Loucy (cell line): ENCODE data around the gene TP53TG5.

Source experiments
- H2AFZ ChIP-seq: fragments of 200-600 bp; sonication (generic); 2 replicates; pipeline ENCODE4 v1.6.0; 2016; ENCODE audit warnings: antibody characterized with exemption, mild to moderate bottlenecking, low read length, moderate library complexity
- H3F3A ChIP-seq: fragments of 200-600 bp; 2 replicates; pipeline ENCODE4 v1.6.0; 2016; ENCODE audit warnings: antibody characterized with exemption, low read depth, mild to moderate bottlenecking
- H3K27me3 ChIP-seq: fragments of 200-600 bp; sonication (generic); 2 replicates; pipeline ENCODE4 v1.6.1; 2014; ENCODE audit warnings: low read length, mild to moderate bottlenecking; ENCODE audit not compliant: insufficient read depth, poor library complexity, severe bottlenecking
- H3K36me3 ChIP-seq: fragments of 200-600 bp; sonication (generic); 2 replicates; pipeline ENCODE4 v1.6.1; 2016; ENCODE audit warnings: low read length; ENCODE audit not compliant: insufficient read depth
- H3K4me1 ChIP-seq: fragments of 200-600 bp; sonication (generic); 2 replicates; pipeline ENCODE4 v1.5.1; 2014; ENCODE audit warnings: low read length, mild to moderate bottlenecking; ENCODE audit not compliant: insufficient read depth, poor library complexity, severe bottlenecking
- H3K4me2 ChIP-seq: fragments of 200-600 bp; sonication (generic); 2 replicates; pipeline ENCODE4 v1.6.0; 2014; ENCODE audit warnings: antibody characterized with exemption, low read length, low read depth, mild to moderate bottlenecking; ENCODE audit not compliant: poor library complexity, severe bottlenecking
- H3K4me3 ChIP-seq: fragments of 200-600 bp; sonication (generic); 2 replicates; pipeline ENCODE4 v1.5.1; 2014; ENCODE audit warnings: low read length, mild to moderate bottlenecking, mixed read lengths; ENCODE audit not compliant: poor library complexity, severe bottlenecking
- H3K79me2 ChIP-seq: fragments of 200-600 bp; sonication (generic); 2 replicates; pipeline ENCODE4 v1.6.1; 2014; ENCODE audit warnings: low read length; ENCODE audit not compliant: insufficient read depth
- H3K9ac ChIP-seq: fragments of 200-600 bp; sonication (generic); 2 replicates; pipeline ENCODE4 v1.6.0; 2014; ENCODE audit warnings: mild to moderate bottlenecking, low read depth, low read length, moderate library complexity; ENCODE audit not compliant: poor library complexity, severe bottlenecking
- H3K9me2 ChIP-seq: fragments of 200-600 bp; sonication (generic); replicated peaks from 2 replicates; pipeline ENCODE4 v1.6.1; 2016; ENCODE audit warnings: low read depth, low read length, mixed read lengths
- H3K9me3 ChIP-seq: fragments of 200-600 bp; sonication (generic); 2 replicates; pipeline ENCODE4 v1.6.1; 2014; ENCODE audit warnings: mild to moderate bottlenecking, antibody characterized with exemption, low read length, low read depth; ENCODE audit not compliant: insufficient read depth
- H4K20me1 ChIP-seq: fragments of 200-600 bp; sonication (generic); 2 replicates; pipeline ENCODE4 v1.6.0; 2014; ENCODE audit warnings: antibody characterized with exemption, low read length, mild to moderate bottlenecking; ENCODE audit not compliant: insufficient read depth, poor library complexity, severe bottlenecking
- EZH2phosphoT487 ChIP-seq: fragments of 200-600 bp; IDR thresholded peaks from 2 replicates; pipeline ENCODE4 v1.6.1; 2018; ENCODE audit warnings: antibody characterized with exemption, mild to moderate bottlenecking, moderate library complexity, borderline replicate concordance
- TF ChIP-seq, protein P1 (sequence below): fragments of 200-600 bp; sonication (generic); conservative IDR thresholded peaks from 2 replicates; pipeline ENCODE4 v1.5.1; 2014; ENCODE audit warnings: mild to moderate bottlenecking, antibody characterized with exemption, low read length

Gene TP53TG5

DNA sequence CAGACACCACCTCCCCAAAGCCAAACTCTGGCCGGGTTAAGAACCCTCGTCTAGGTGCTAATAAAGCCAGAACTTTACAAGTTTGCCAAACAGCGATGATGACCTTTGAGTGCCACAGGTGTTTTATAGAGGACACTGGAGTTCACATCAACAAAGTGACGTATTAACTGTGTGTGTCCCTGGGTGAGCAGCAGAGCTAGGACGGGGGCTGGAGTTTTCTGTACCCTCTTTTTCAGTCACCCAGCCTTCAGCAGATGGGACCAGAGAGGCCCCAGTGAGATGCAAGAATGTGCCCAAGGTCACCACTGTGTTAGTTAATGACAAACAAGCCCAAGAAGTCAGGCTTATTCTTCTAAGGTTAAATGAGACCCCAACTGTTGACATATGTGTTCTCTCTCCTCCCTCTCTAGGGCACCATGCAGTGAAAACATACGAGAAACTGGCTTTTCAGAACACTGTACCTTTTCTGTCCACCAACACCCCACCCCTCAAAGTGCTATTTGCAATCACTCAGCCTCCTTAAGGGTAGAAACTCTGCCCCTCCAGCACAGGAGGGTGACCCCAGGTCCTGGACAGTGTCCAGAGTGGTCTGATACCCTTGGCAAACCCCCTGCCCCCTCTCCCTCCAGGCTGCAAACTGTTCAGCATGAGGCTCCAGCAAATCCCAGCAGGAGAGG, 35.1 kb downstream of the TP53TG5 start:
- Histone ChIP-seq H4K20me1 (no peaks in the 10 kb centered on the region), H3K9me3 (no peaks in the 10 kb centered on the region), H3K79me2 (no peaks in the 10 kb centered on the region), H3K4me3 (no peak overlapping the region), H3F3A (no peaks in the 10 kb centered on the region), H3K9me2 (no peaks in the 10 kb centered on the region), H2AFZ (no peak overlapping the region), H3K9ac (no peak overlapping the region), H3K4me1 (peaks cover 38% of the 10 kb centered on the region), H3K4me2 (no peak overlapping the region), H3K36me3 (no peaks in the 10 kb centered on the region), H3K27me3 (no peaks in the 10 kb centered on the region)
- no peak for TF ChIP-seq EZH2phosphoT487
- TF ChIP-seq, protein P1, sequence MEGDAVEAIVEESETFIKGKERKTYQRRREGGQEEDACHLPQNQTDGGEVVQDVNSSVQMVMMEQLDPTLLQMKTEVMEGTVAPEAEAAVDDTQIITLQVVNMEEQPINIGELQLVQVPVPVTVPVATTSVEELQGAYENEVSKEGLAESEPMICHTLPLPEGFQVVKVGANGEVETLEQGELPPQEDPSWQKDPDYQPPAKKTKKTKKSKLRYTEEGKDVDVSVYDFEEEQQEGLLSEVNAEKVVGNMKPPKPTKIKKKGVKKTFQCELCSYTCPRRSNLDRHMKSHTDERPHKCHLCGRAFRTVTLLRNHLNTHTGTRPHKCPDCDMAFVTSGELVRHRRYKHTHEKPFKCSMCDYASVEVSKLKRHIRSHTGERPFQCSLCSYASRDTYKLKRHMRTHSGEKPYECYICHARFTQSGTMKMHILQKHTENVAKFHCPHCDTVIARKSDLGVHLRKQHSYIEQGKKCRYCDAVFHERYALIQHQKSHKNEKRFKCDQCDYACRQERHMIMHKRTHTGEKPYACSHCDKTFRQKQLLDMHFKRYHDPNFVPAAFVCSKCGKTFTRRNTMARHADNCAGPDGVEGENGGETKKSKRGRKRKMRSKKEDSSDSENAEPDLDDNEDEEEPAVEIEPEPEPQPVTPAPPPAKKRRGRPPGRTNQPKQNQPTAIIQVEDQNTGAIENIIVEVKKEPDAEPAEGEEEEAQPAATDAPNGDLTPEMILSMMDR, result no peak

DNA sequence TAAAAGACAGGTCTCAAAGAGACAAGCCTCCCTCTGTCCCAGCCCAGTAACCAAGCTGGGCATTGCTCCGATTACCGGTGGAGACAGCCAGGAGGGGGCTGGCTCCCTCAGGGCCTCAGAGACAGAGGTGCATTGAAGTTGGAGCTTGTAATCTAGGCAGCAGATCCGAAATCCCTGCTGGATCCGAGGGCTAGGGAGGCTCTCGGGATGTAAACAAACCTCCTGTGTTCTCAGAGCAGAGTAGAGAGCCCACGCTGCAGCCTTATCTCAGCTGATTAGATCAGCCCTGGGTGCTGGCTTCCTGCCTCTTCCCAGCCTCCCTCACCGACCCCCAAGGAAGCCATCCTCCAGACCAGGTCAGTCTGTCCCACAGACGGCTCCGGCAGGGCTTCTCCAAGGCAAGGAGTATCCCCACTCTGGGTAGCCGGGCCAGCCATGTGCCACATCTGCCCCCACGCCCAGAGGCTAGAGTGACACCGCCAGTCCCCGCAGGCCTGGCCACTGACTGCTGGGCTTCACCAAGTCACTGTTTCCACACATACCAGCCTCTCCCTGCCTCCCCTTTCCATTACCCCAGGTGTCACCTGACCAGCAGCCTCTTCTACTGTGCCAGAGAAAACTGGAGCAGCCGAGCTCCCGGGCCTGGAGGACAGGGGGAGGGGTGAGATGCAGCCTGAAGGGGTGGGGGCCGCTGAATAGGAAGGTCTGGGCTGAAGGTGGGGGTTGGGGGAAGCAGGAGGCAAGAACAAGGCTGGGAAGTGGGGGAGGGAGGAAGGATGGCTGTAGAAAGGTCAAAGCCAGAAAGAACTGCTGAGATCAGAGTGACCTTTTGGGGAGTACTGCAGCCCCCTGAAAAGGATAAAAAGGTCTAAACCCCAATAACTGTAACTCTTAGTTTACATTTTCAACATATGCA, 35.9 kb downstream of the TP53TG5 start:
- H3F3A ChIP-seq, result no peaks in the 10 kb centered on the region
- peak overlapping the region; percentile 15; the same call in 1 of the 2 replicates for H2AFZ ChIP-seq
- no peaks in the 10 kb centered on the region for H3K36me3 ChIP-seq
- H3K9ac ChIP-seq, result no peak overlapping the region
- H3K27me3 ChIP-seq, result no peaks in the 10 kb centered on the region
- H3K9me3 ChIP-seq, result no peaks in the 10 kb centered on the region
- no peak for TF ChIP-seq EZH2phosphoT487
- TF ChIP-seq, protein P1, result no peak
- H4K20me1 ChIP-seq, result no peaks in the 10 kb centered on the region
- H3K9me2 ChIP-seq, result no peaks in the 10 kb centered on the region
- no peaks in the 10 kb centered on the region for H3K79me2 ChIP-seq
- H3K4me3 ChIP-seq, result no peak overlapping the region
- peaks cover 38% of the 10 kb centered on the region for H3K4me1 ChIP-seq
- H3K4me2 ChIP-seq, result no peak overlapping the region

DNA sequence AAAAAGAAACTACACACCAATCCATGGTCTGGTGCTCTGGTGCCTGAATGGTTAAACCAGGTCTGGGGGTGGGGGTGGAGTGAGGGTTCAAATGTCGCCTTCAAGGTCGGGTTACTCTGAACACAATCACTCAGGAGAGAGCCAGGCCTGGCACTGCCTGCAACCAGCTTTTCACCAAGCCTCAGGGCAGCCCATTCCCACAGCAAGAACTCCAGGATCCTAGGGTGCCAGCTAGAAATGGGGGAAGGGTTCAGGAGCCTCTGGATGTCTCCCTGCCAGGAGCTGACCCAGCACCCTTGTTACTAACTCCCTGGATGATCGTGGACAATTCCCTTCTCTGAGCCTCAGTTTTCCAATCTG, 36.6 kb downstream of the TP53TG5 start:
- no peak overlapping the region for H3K9ac ChIP-seq

More for the DNA sequence above, 36.6 kb downstream of the TP53TG5 start:
- Histone ChIP-seq H3K27me3 (no peaks in the 10 kb centered on the region), H3K4me3 (no peak overlapping the region), H4K20me1 (no peaks in the 10 kb centered on the region), H3K9me2 (no peaks in the 10 kb centered on the region), H3F3A (no peaks in the 10 kb centered on the region), H3K4me1 (peaks cover 33% of the 10 kb centered on the region), H3K9me3 (no peaks in the 10 kb centered on the region), H2AFZ (no peak overlapping the region), H3K4me2 (no peak overlapping the region), H3K79me2 (no peaks in the 10 kb centered on the region), H3K36me3 (no peaks in the 10 kb centered on the region)
- TF ChIP-seq, protein P1, result no peak
- TF ChIP-seq EZH2phosphoT487, result no peak
